ENCODE data around the gene ACSL1. TPM values are rescaled to one million over a fixed set of nuclear protein-coding genes. Genes with fewer than 3 reads are reported as not detected.

The ACSL1 gene
- total and polyA plus RNA-seq, 2 donors (not counting 3 experiments of a cell fraction or from before 2014, with no cell fraction given) = 7.3 to 17.7 TPM

GRCh38 chr4:184727430-184727829, 98.3 kb downstream of the ACSL1 start:
- Histone ChIP-seq H3K79me2 (ENCODE audit: control insufficient read depth, insufficient read depth, low read length) (peaks cover 31% of the 10 kb centered on the region), H3K4me1 (ENCODE audit: control insufficient read depth, extremely low read depth, insufficient read depth, low read length) (peaks cover 21% of the 10 kb centered on the region), H3K4me3 (replicated peaks in 1 of 3; ENCODE audit: insufficient read depth in 1 of 3, low read depth in 1 of 3, low read length in 3 of 3) (no peak overlapping the region), H3K9me1 (replicated peaks; ENCODE audit: control insufficient read depth, extremely low read depth, insufficient read depth, low read length) (no peaks in the 10 kb centered on the region), H3K27me3 (ENCODE audit: control insufficient read depth in 2 of 2, insufficient read depth in 2 of 2, low read length in 2 of 2) (no peaks in the 10 kb centered on the region), H3K27ac (ENCODE audit: insufficient read depth, low read depth, low read length) (no peak overlapping the region), H2AFZ (ENCODE audit: low read depth, low read length) (no peak overlapping the region), H4K20me1 (replicated peaks; ENCODE audit: control insufficient read depth, extremely low read depth, insufficient read depth, low read length) (no peaks in the 10 kb centered on the region), H3K9ac (replicated peaks; ENCODE audit: extremely low read depth, insufficient read depth, low read length) (no peak overlapping the region), H3K4me2 (ENCODE audit: insufficient read depth, low read length) (no peak overlapping the region), H3K9me3 (replicated peaks; ENCODE audit: control insufficient read depth, insufficient read depth, low read length) (no peaks in the 10 kb centered on the region), H3K36me3 (ENCODE audit: control insufficient read depth in 2 of 2, extremely low read depth in 1 of 2, insufficient read depth in 2 of 2, low read length in 2 of 2) (peaks cover 0 to 10% of the 10 kb centered on the region in 2 experiments)
- BruUV-seq (replicated peaks) = no TSS peak
- ChIA-PET CTCF (no interaction called here), POLR2A (no interaction called here)
- FAIRE-seq (no peak), DNase-seq (ENCODE audit: low read depth, low spot score) (no peak)
- TF ChIP-seq MAX (IDR thresholded peaks at IDR 0.05; ENCODE audit: insufficient read depth, insufficient read length) (no peak), CTCF (IDR thresholded peaks at IDR 0.05; ENCODE audit: extremely low read depth in 1 of 2, insufficient read depth in 1 of 2, low read depth in 1 of 2, low read length in 2 of 2) (no peak), EZH2 (IDR thresholded peaks at IDR 0.05; ENCODE audit: borderline replicate concordance, low read depth, low read length, severe bottlenecking) (no peak), MYC (IDR thresholded peaks at IDR 0.05; ENCODE audit: low read depth, low read length) (no peak), POLR2AphosphoS5 (IDR thresholded peaks at IDR 0.05; ENCODE audit: insufficient read depth, low read depth, low read length) (no peak), FOS (IDR thresholded peaks at IDR 0.05; ENCODE audit: borderline replicate concordance, insufficient read depth, low read length) (no peak), GATA2 (IDR thresholded peaks at IDR 0.05; ENCODE audit: insufficient read depth, insufficient read length, low read depth, low read length) (no peak), POLR2A (IDR thresholded peaks at IDR 0.05; ENCODE audit: low read depth, low read length) (no peak), JUN (IDR thresholded peaks at IDR 0.05; ENCODE audit: borderline replicate concordance, insufficient read depth, insufficient read length, low read depth) (no peak)
- intact Hi-C loops (cut with micrococcal nuclease) (no loop called here), dilution Hi-C loops (cut with MboI; ENCODE audit: extremely low pct_ligation_motif_present, low sequenced_read_pairs) (no loop called here)

Measured in endothelial cell of umbilical vein (primary cell).